K562 (cell line): ENCODE data around the gene MAPK8IP1. TPM values are rescaled to one million over a fixed set of nuclear protein-coding genes. Genes with fewer than 3 reads are reported as not detected.

ENCODE experiments used
- ATAC-seq: fragments of 200-7000 bp; cut with Tn5 transposase; 3 replicates; pipeline ENCODE4 v1.9.1; 2020; ENCODE audit warnings: moderate library complexity
- BruUV-seq: library from RNA; stranded (reverse); fragments of 400-500 nt; replicated peaks from 2 replicates; lab custom pipeline; 2021; lab: Mats Ljungman, UMichigan
- CTCF ChIA-PET: fragments of 300-600 bp; formaldehyde crosslinking; extraction: SDS; loops from one replicate; lab custom pipeline; 2021; ENCODE audit warnings: low intra/inter-chr PET ratio; lab: Yijun Ruan, JAX
- POLR2A ChIA-PET: fragments of 300-600, 350-650 bp; sonication (Branson Sonifier 250); formaldehyde crosslinking; extraction: SDS; loops from one replicate; lab custom pipeline; 2021; ENCODE audit warnings: antibody characterized with exemption, inconsistent platforms; lab: Yijun Ruan, JAX
- DNase-seq, 4 experiments: peaks; one replicate each; pipeline versions ENCODE4 v3.0.0 to v3.0.0-alpha.2; 2011 to 2018; ENCODE audit warnings: low spot score in 3 of 4, mixed read lengths in 3 of 4; ENCODE audit errors: extremely low read depth in 1 of 4
- FAIRE-seq: peaks from 2 replicates; lab custom pipeline; 2011; peaks lifted over from hg19 to GRCh38; lab: Jason Lieb, UNC
- H2AFZ ChIP-seq: 2 replicates; pipeline ENCODE4 v1.6.0; 2011; ENCODE audit warnings: low read depth, low read length, control low read depth, inconsistent platforms
- H3K27ac ChIP-seq: fragments of 200-600 bp; 3 replicates; pipeline ENCODE4 v1.8.0; 2011; ENCODE audit warnings: low read depth, mild to moderate bottlenecking, control low read depth, inconsistent platforms, low read length, moderate library complexity, mixed read lengths; ENCODE audit errors: extremely low read depth
- H3K27me3 ChIP-seq, 2 experiments: fragments of 300-600 bp in 1 of 2; 2 replicates in 1 of 2; 3 replicates in 1 of 2; pipeline versions ENCODE4 v1.6.0 to v1.8.0; 2011; ENCODE audit warnings: inconsistent platforms in 2 of 2, low read length in 2 of 2, mild to moderate bottlenecking in 1 of 2, mixed read lengths in 1 of 2, moderate library complexity in 1 of 2; ENCODE audit not compliant: control insufficient read depth in 2 of 2, insufficient read depth in 2 of 2
- H3K36me3 ChIP-seq: fragments of 300-600 bp; 3 replicates; pipeline ENCODE4 v1.8.0; 2011; ENCODE audit warnings: mild to moderate bottlenecking, low read length, inconsistent platforms; ENCODE audit not compliant: control insufficient read depth, insufficient read depth
- H3K4me1 ChIP-seq, 2 experiments: fragments of 200-600 bp in 1 of 2; replicated peaks in 1 of 2; 2 replicates in 1 of 2; 3 replicates in 1 of 2; pipeline versions ENCODE4 v1.5.1 to v1.8.0; 2011; ENCODE audit warnings: inconsistent platforms in 2 of 2, low read length in 2 of 2, mild to moderate bottlenecking in 1 of 2, mixed read lengths in 1 of 2, moderate library complexity in 1 of 2; ENCODE audit not compliant: control insufficient read depth in 2 of 2, insufficient read depth in 2 of 2
- H3K4me2 ChIP-seq: 2 replicates; pipeline ENCODE4 v1.6.1; 2011; ENCODE audit warnings: low read length, control low read depth, inconsistent platforms, mixed read lengths; ENCODE audit not compliant: insufficient read depth
- H3K4me3 ChIP-seq: fragments of 200-600 bp; sonication (generic), shearing (Covaris generic); 2 replicates; pipeline ENCODE4 v1.5.1; 2016; ENCODE audit warnings: control low read depth, inconsistent platforms
- H3K79me2 ChIP-seq: fragments of 200-600 bp; 3 replicates; pipeline ENCODE4 v1.8.0; 2011; ENCODE audit warnings: low read length, inconsistent platforms; ENCODE audit not compliant: control insufficient read depth, insufficient read depth
- H3K9ac ChIP-seq, 2 experiments: 2 replicates each; pipeline versions ENCODE4 v1.6.0 to v1.6.1; 2011; ENCODE audit warnings: low read depth in 2 of 2, low read length in 2 of 2, control low read depth in 1 of 2, inconsistent platforms in 1 of 2, mild to moderate bottlenecking in 1 of 2, mixed read lengths in 1 of 2; ENCODE audit not compliant: insufficient read depth in 1 of 2
- H3K9me1 ChIP-seq: one replicate; pipeline ENCODE4 v1.6.0; 2011; ENCODE audit warnings: inconsistent platforms, mild to moderate bottlenecking, low read length, moderate library complexity; ENCODE audit not compliant: control insufficient read depth, insufficient read depth
- H3K9me3 ChIP-seq: replicated peaks from 2 replicates; pipeline ENCODE4 v1.5.1; 2011; ENCODE audit warnings: low read depth, low read length, inconsistent platforms; ENCODE audit not compliant: control insufficient read depth, insufficient read depth
- H4K20me1 ChIP-seq: replicated peaks from 2 replicates; pipeline ENCODE4 v1.6.1; 2011; ENCODE audit warnings: low read length, inconsistent platforms, mixed read lengths; ENCODE audit not compliant: control insufficient read depth, insufficient read depth
- CCNT2 ChIP-seq: IDR thresholded peaks from 2 replicates; pipeline ENCODE4 v1.6.1; 2011; ENCODE audit warnings: borderline replicate concordance, low read depth, mild to moderate bottlenecking, moderate library complexity, mixed read lengths, low read length; ENCODE audit not compliant: insufficient read length; ENCODE audit errors: extremely low read depth
- ZC3H11A ChIP-seq: IDR thresholded peaks from 2 replicates; pipeline ENCODE4 v1.6.1; 2012; ENCODE audit warnings: low read depth, low read length, improper control_type of control experiment
- ZNF282 ChIP-seq: sonication (generic); formaldehyde crosslinking; IDR thresholded peaks from 2 replicates; pipeline ENCODE4 v1.8.1; 2023; ENCODE audit warnings: missing genetic modification reagents
- WGBS: fragments of 100-300 bp; shearing (Covaris generic); methylation state at CpG from one replicate; pipeline ENCODE4 v1.1.6; 2016; ENCODE audit warnings: low coverage, mixed read lengths; ENCODE audit not compliant: insufficient coverage; ENCODE audit errors: missing lambda C conversion rate; 5-methylcytosine and 5-hydroxymethylcytosine counted together
- in situ Hi-C: fragments of 300-500 bp; cut with MboI; formaldehyde crosslinking; loops from 4 replicates; pipeline ENCODE4 v1.15.0; 2018; ENCODE audit warnings: inconsistent platforms, mixed read lengths
- intact Hi-C: fragments of 100-400 bp; cut with micrococcal nuclease; formaldehyde crosslinking; loops from 2 replicates; pipeline ENCODE4 v1.14.2; 2022
- polyA plus RNA-seq, 8 experiments: library from polyadenylated mRNA; depleted of rRNA in 4 of 8; stranded (reverse) in 5 of 8; unstranded in 3 of 8; fragments of >200 nt; fragmentation: Nextera tagmentation in 2 of 8; fragmentation: Illumina TruSeq in 1 of 8; extraction: Ambion mirVana in 2 of 8; extraction: Trizol in 1 of 8; gene quantifications; 2 replicates each; pipeline versions ENCODE4 v1.2.1 to v1.2.3, GENCODE V29; 2011 to 2014; ENCODE audit warnings: inconsistent platforms in 1 of 8, missing spikeins in 1 of 8
- total RNA-seq, 7 experiments: library from RNA; depleted of rRNA in 6 of 7; stranded (reverse); fragments of >200 nt in 6 of 7; fragmentation: Illumina TruSeq in 2 of 7; extraction: Trizol in 2 of 7; gene quantifications; 2 replicates each; pipeline versions ENCODE4 v1.2.1 to v1.2.3, GENCODE V29; 2011 to 2021; ENCODE audit warnings: low replicate concordance in 1 of 7
- TF ChIP-seq, protein P1 (sequence below): sonication (generic); formaldehyde crosslinking; IDR thresholded peaks from 2 replicates; pipeline ENCODE4 v1.8.1; 2023; ENCODE audit warnings: mild to moderate bottlenecking, missing genetic modification reagents, moderate library complexity

MAPK8IP1 gene
- total and polyA plus RNA-seq, 9 of the 15 experiments (the other 6 are each of a cell fraction or from before 2014, with no cell fraction given), result 0.13 to 6.9 (median 2.5) TPM

DNA sequence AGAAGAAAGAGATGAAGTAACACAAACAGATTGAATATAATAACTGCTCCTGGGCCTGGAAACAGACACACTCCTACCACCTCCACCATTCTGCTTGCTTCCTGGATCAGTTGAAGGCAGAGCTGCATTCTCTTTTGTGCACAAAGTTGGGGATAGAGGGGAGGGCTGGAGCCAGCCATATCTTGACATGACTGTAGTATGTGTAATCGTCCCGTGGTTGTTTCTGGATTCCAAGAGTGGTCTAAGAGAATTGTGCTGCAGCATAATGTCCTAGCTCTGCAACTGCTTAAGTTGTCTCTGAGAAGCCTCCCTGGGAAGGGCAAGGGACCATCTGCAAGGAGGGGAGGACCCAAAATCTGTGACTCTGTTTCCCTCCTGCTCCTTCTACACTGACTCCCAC, 35.0 kb upstream of the MAPK8IP1 start:
- Histone ChIP-seq H3K9ac (no peak overlapping the region), H4K20me1 (peaks cover 29% of the 10 kb centered on the region), H3K79me2 (peaks cover 73% of the 10 kb centered on the region), H3K4me1 (peaks cover 14 to 18% of the 10 kb centered on the region in 2 experiments), H3K36me3 (peaks cover 21% of the 10 kb centered on the region; the same call in 2 of the 3 replicates), H3K27ac (no peak overlapping the region), H3K4me3 (no peak overlapping the region), H3K9me3 (no peaks in the 10 kb centered on the region), H3K9me1 (no peaks in the 10 kb centered on the region), H2AFZ (no peak overlapping the region), H3K4me2 (no peak overlapping the region), H3K27me3 (no peaks in the 10 kb centered on the region)
- BruUV-seq, result no TSS peak
- WGBS, result 42% methylated on average over 2 of the region's 2 CpGs
- no peak for TF ChIP-seq ZNF282
- TF ChIP-seq, protein P1, sequence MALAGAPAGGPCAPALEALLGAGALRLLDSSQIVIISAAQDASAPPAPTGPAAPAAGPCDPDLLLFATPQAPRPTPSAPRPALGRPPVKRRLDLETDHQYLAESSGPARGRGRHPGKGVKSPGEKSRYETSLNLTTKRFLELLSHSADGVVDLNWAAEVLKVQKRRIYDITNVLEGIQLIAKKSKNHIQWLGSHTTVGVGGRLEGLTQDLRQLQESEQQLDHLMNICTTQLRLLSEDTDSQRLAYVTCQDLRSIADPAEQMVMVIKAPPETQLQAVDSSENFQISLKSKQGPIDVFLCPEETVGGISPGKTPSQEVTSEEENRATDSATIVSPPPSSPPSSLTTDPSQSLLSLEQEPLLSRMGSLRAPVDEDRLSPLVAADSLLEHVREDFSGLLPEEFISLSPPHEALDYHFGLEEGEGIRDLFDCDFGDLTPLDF, result no peak
- TF ChIP-seq CCNT2, result no peak
- no peak for TF ChIP-seq ZC3H11A
- intact Hi-C loops (loop anchor here (5.0 kb wide), 1 partner anchor 78 kb away; no protein-coding TSS in a partner anchor), in situ Hi-C loops (no loop called here)
- DNase-seq (no peak), FAIRE-seq (no peak), ATAC-seq (no peak)
- ChIA-PET POLR2A (interaction anchor here (0.6 to 1.0 kb wide), 4 partner anchors 13 to 68 kb away, joined by 3 read pairs; no protein-coding TSS in a partner anchor), CTCF (no interaction called here)
